Left ventricle myocardium inferior (tissue), 1 donor: Measurements from ENCODE around the gene BCAS3. TPM values are rescaled to one million over a fixed set of nuclear protein-coding genes. Genes with fewer than 3 reads are reported as not detected.

Experiments used
- DNase-seq: peaks from one replicate; pipeline ENCODE4 v3.0.0-alpha.2; 2020
- H3K27ac ChIP-seq: fragments of 200-600 bp; replicated peaks from 2 replicates; pipeline ENCODE4 v1.8.0; 2021
- H3K27me3 ChIP-seq: fragments of 200-600 bp; 2 replicates; pipeline ENCODE4 v1.8.0; 2021; ENCODE audit warnings: low read depth
- H3K36me3 ChIP-seq: fragments of 200-600 bp; 2 replicates; pipeline ENCODE4 v1.8.0; 2021
- H3K4me1 ChIP-seq: fragments of 200-600 bp; 2 replicates; pipeline ENCODE4 v1.8.0; 2021
- H3K4me3 ChIP-seq: fragments of 200-600 bp; 2 replicates; pipeline ENCODE4 v1.8.0; 2021; ENCODE audit warnings: mild to moderate bottlenecking, moderate library complexity
- H3K9me3 ChIP-seq: fragments of 200-600 bp; replicated peaks from 2 replicates; pipeline ENCODE4 v1.8.0; 2021
- intact Hi-C: fragments of 100-400 bp; cut with micrococcal nuclease; formaldehyde crosslinking; loops from one replicate; pipeline ENCODE4 v1.11.0; 2022
- total RNA-seq: library from RNA; stranded (reverse); fragmentation: NEBNext Ultra II Directional; extraction: Animal tissue kit (Norgen Biotek cat#: 25700); gene quantifications from one replicate; pipeline ENCODE4 v1.2.1, GENCODE V29; 2021
- TF ChIP-seq, protein P1 (sequence below): fragments of 200-600 bp; IDR thresholded peaks from 2 replicates; pipeline ENCODE4 v1.8.0; 2021; ENCODE audit warnings: antibody characterized with exemption, mild to moderate bottlenecking, borderline replicate concordance
- donor health status: DM: no; HTN: yes; CAD: no; lungs with severe emphysema.

The BCAS3 gene
- total RNA-seq, 1 donor from 2014 or later: 16.5 TPM

DNA sequence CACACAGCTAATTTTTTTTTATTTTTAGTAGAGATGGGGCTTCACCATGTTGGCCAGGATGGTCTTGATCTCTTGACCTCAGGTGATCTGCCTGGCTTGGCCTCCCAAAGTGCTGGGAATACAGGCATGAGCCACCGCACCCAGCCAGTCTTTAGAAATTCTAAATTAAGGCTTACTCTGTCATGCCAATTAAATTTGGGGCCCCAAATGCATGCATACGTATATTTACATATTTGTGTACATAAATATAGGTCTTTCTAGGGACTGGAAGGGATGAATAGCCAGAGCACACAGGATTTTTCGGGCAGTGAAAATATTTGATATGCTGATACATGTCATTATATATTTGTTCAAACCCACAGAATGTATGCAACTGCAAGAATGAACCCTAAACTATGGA, 105.1 kb downstream of the BCAS3 start:
- TF ChIP-seq, protein P1, sequence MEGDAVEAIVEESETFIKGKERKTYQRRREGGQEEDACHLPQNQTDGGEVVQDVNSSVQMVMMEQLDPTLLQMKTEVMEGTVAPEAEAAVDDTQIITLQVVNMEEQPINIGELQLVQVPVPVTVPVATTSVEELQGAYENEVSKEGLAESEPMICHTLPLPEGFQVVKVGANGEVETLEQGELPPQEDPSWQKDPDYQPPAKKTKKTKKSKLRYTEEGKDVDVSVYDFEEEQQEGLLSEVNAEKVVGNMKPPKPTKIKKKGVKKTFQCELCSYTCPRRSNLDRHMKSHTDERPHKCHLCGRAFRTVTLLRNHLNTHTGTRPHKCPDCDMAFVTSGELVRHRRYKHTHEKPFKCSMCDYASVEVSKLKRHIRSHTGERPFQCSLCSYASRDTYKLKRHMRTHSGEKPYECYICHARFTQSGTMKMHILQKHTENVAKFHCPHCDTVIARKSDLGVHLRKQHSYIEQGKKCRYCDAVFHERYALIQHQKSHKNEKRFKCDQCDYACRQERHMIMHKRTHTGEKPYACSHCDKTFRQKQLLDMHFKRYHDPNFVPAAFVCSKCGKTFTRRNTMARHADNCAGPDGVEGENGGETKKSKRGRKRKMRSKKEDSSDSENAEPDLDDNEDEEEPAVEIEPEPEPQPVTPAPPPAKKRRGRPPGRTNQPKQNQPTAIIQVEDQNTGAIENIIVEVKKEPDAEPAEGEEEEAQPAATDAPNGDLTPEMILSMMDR: no peak
- DNase-seq: no peak
- Histone ChIP-seq H3K9me3 (no peaks in the 10 kb centered on the region), H3K36me3 (no peaks in the 10 kb centered on the region), H3K4me3 (no peak overlapping the region), H3K27me3 (no peaks in the 10 kb centered on the region), H3K27ac (no peak overlapping the region), H3K4me1 (no peaks in the 10 kb centered on the region)
- intact Hi-C loops: no loop called here

DNA sequence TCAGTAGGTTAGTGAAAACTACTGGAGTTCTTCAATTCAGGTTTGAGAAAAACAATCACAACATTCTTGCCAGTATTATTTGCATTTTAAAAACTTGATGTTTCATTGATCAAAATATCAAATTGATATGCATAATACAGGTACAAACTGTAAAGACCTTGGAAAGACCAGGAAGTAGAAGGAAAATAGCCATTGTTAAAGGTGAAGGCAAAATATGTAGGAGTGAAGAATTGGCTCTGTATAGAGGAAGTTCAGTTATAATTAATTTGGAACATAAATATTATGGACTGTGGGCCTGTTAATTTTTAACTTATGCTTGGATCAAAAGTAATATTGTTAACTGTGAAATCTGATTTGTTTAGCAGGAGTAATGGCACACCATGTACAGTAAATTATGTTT, 112.6 kb downstream of the BCAS3 start:
- H3K4me1 ChIP-seq: peaks cover 14% of the 10 kb centered on the region
- no peak for DNase-seq
- TF ChIP-seq, protein P1: no peak
- H3K4me3 ChIP-seq: no peak overlapping the region
- no peaks in the 10 kb centered on the region for H3K36me3 ChIP-seq
- no peaks in the 10 kb centered on the region for H3K27me3 ChIP-seq
- intact Hi-C loops: no loop called here
- H3K27ac ChIP-seq: no peak overlapping the region
- no peaks in the 10 kb centered on the region for H3K9me3 ChIP-seq

DNA sequence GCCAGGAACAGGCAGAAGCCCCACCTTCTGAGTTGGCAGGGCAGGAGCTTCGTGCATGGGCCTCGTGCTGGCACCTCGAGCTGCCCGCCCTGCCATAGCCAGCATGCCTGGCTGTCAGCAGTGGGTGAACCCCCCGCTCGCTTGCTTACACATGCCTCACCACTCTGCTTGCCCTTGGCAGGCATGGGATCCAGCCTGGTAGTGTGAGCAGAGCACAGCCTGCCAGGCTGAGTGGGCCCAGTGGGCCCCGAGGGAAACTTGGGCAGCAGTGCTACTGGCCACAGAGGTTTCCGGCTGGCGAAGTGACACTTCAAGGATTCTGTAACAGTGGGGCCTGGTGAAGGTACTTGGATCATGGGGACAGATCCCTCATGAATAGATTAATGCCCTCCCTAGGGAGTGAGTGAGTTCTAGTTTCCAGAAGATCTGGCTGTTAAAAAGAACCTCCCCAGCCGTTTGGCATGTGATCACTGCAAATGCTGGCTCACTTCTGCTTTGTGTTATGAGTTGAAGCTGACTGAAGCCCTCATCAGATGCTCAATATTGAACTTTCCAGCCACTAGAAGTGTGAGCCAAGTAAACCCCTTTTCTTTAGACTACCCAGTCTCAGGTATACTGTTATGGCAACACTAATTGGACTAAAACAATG, 114.7 kb downstream of the BCAS3 start:
- TF ChIP-seq, protein P1: no peak
- no peaks in the 10 kb centered on the region for H3K27me3 ChIP-seq
- peaks cover 17% of the 10 kb centered on the region for H3K4me1 ChIP-seq
- H3K27ac ChIP-seq: no peak overlapping the region
- H3K9me3 ChIP-seq: no peaks in the 10 kb centered on the region
- no peak for DNase-seq
- H3K36me3 ChIP-seq: no peaks in the 10 kb centered on the region
- H3K4me3 ChIP-seq: no peak overlapping the region
- intact Hi-C loops: no loop called here

DNA sequence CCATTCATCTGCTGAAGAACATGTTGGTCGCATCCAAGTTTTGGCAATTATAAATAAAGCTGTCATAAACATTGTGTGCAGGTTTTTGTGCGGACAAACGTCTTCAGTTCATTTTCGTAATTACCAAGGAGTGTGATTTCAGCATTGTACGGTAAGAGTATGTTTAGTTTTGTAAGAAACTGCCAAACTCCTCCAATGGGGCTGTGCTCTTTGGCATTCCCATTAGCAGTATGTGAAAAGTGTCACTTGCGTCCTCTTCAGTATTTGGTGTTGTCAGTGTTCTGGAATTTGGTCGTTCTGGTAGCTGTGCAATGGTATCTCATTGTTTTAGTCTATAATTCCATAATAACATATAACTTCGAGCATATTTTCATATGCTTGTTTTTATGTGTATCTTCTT, 120.9 kb downstream of the BCAS3 start:
- H3K4me1 ChIP-seq: peaks cover 7% of the 10 kb centered on the region
- no peak overlapping the region for H3K27ac ChIP-seq
- TF ChIP-seq, protein P1: no peak
- no peak overlapping the region for H3K4me3 ChIP-seq
- intact Hi-C loops: no loop called here
- no peaks in the 10 kb centered on the region for H3K36me3 ChIP-seq
- no peaks in the 10 kb centered on the region for H3K27me3 ChIP-seq
- DNase-seq: no peak
- H3K9me3 ChIP-seq: no peaks in the 10 kb centered on the region

DNA sequence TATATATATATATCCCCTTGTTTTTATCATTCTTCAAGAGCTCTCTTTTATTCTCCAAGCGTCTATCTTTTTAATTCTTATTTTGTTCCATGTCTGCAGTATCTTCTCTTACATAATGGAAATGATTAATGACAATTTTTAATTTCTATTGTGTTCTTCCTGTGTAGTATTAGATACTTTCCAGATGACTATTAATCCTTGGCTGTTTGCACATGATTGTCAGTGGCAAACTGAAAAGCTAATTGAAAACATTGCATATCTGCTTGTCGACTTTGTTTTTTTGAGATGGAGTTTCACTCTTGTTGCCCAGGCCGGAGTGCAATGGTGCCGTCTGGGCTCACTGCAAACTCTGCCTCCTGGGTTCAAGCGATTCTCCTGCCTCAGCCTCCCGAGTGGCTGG, 124.7 kb downstream of the BCAS3 start:
- TF ChIP-seq, protein P1: no peak
- Histone ChIP-seq H3K27ac (no peak overlapping the region), H3K4me1 (no peaks in the 10 kb centered on the region), H3K27me3 (no peaks in the 10 kb centered on the region), H3K9me3 (no peaks in the 10 kb centered on the region), H3K36me3 (no peaks in the 10 kb centered on the region), H3K4me3 (no peak overlapping the region)
- no peak for DNase-seq
- intact Hi-C loops: no loop called here

DNA sequence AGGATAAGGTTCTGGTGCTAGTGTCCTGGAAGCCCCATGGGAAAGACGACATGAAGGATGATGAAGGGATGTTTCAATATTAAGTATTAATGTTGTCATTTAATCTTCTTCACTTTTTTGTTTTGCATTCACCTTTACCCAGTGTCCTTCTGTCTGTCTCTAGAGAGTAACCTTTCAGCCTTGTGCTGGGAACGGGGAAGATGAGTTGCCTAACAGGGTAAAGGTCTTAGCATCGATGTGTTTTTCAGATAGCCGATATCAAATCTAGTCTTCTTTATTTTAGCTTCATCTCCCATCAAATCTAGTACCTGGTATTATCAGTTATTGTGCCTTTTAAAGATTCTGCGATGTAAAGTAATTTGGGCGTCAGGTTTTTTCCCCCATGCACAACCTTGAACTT, 125.4 kb downstream of the BCAS3 start:
- H3K4me1 ChIP-seq: no peaks in the 10 kb centered on the region
- no peak for DNase-seq
- no peaks in the 10 kb centered on the region for H3K9me3 ChIP-seq
- TF ChIP-seq, protein P1: no peak
- no peak overlapping the region for H3K27ac ChIP-seq
- intact Hi-C loops: no loop called here
- no peaks in the 10 kb centered on the region for H3K36me3 ChIP-seq
- H3K27me3 ChIP-seq: no peaks in the 10 kb centered on the region
- no peak overlapping the region for H3K4me3 ChIP-seq
